A673 (cell line): Measurements from ENCODE around the gene SNTG2. TPM values are rescaled to one million over a fixed set of nuclear protein-coding genes. Genes with fewer than 3 reads are reported as not detected.
A peak's percentile ranks its signal among the peaks of the same experiment; 100 is the strongest.

ENCODE experiments used
- BruUV-seq: library from RNA; stranded (reverse); fragments of 400-500 nt; replicated peaks from 2 replicates; lab custom pipeline; 2021; lab: Mats Ljungman, UMichigan
- CTCF ChIA-PET: fragments of 300-600 bp; sonication (Branson Sonifier 250); formaldehyde crosslinking; loops from one replicate; lab custom pipeline; 2022; ENCODE audit warnings: antibody characterized with exemption; lab: Charles Lee
- POLR2A ChIA-PET: fragments of 300-600 bp; sonication (Branson Sonifier 250); formaldehyde crosslinking; loops from one replicate; lab custom pipeline; 2022; ENCODE audit warnings: antibody characterized with exemption; ENCODE audit not compliant: low non-redundant PET; lab: Charles Lee
- DNase-seq: peaks from one replicate; pipeline ENCODE4 v3.0.0-alpha.2; 2015; ENCODE audit warnings: low spot score
- H3K27ac ChIP-seq: fragments of 200-600 bp; sonication (generic); 2 replicates; pipeline ENCODE4 v1.5.1; 2016; ENCODE audit warnings: mixed run types, low read depth, mild to moderate bottlenecking, mixed read lengths, antibody characterized with exemption, low read length; ENCODE audit not compliant: poor library complexity, severe bottlenecking
- H3K27me3 ChIP-seq: fragments of 200-600 bp; sonication (generic); replicated peaks from 2 replicates; pipeline ENCODE4 v1.6.1; 2017; ENCODE audit warnings: mixed run types, low read depth, mild to moderate bottlenecking, mixed read lengths, antibody characterized with exemption, low read length; ENCODE audit not compliant: insufficient read depth, poor library complexity
- H3K36me3 ChIP-seq: fragments of 200-600 bp; sonication (generic); 2 replicates; pipeline ENCODE4 v1.6.1; 2016; ENCODE audit warnings: mixed run types, mild to moderate bottlenecking, mixed read lengths, antibody characterized with exemption, low read length; ENCODE audit not compliant: insufficient read depth, poor library complexity, severe bottlenecking
- H3K4me1 ChIP-seq: fragments of 200-600 bp; sonication (generic); 2 replicates; pipeline ENCODE4 v1.6.1; 2017; ENCODE audit warnings: mixed run types, mild to moderate bottlenecking, mixed read lengths, antibody characterized with exemption, low read length; ENCODE audit not compliant: insufficient read depth, poor library complexity, severe bottlenecking
- H3K4me3 ChIP-seq: fragments of 200-600 bp; sonication (generic); 2 replicates; pipeline ENCODE4 v1.5.1; 2016; ENCODE audit warnings: low read depth, mixed run types, mild to moderate bottlenecking, mixed read lengths, low read length; ENCODE audit not compliant: poor library complexity, severe bottlenecking
- H3K9me3 ChIP-seq: fragments of 200-600 bp; sonication (generic); 2 replicates; pipeline ENCODE4 v1.6.1; 2016; ENCODE audit warnings: mixed run types, low read depth, mild to moderate bottlenecking, mixed read lengths, antibody characterized with exemption, low read length; ENCODE audit not compliant: poor library complexity, severe bottlenecking
- CTCF ChIP-seq: fragments of 300-800, 200-600 bp; sonication (generic); conservative IDR thresholded peaks from 2 replicates; pipeline ENCODE4 v1.5.1; 2017; ENCODE audit warnings: low read depth, mild to moderate bottlenecking, antibody characterized with exemption, low read length, moderate library complexity, mixed read lengths
- EZH2 ChIP-seq: fragments of 200-600 bp; sonication (generic); IDR thresholded peaks from 2 replicates; pipeline ENCODE4 v1.6.1; 2017; ENCODE audit warnings: borderline replicate concordance, low read depth, mild to moderate bottlenecking, mixed read lengths, antibody characterized with exemption, low read length; ENCODE audit not compliant: poor library complexity, severe bottlenecking
- intact Hi-C: fragments of 100-400 bp; cut with micrococcal nuclease; formaldehyde crosslinking; loops from one replicate; pipeline ENCODE4 v1.10.0; 2022; ENCODE audit not compliant: unreplicated experiment
- total RNA-seq: library from RNA; stranded (reverse); gene quantifications from 2 replicates; pipeline ENCODE4 v1.2.3, GENCODE V29; 2021

Gene SNTG2
- total RNA-seq, 1 experiment from 2014 or later, result 3.7 TPM

- BruUV-seq, result no TSS peak
- POLR2A ChIA-PET, result interaction anchor here (0.6 kb wide), 1 partner anchor 10 kb away, joined by 3 read pairs; no protein-coding TSS in a partner anchor
- CTCF ChIA-PET, result no interaction called here
Measured at GRCh38 chr2:1339388-1340140, 388.9 kb downstream of the SNTG2 start.

GRCh38 chr2:1340141-1340512 is 389.5 kb downstream of the SNTG2 start:
- Histone ChIP-seq H3K9me3 (no peaks in the 10 kb centered on the region), H3K36me3 (no peaks in the 10 kb centered on the region), H3K4me1 (peaks cover 10% of the 10 kb centered on the region), H3K4me3 (no peak overlapping the region), H3K27ac (no peak overlapping the region), H3K27me3 (no peaks in the 10 kb centered on the region)
- no peak for TF ChIP-seq CTCF
- no peak for TF ChIP-seq EZH2
- intact Hi-C loops, result no loop called here
- ChIA-PET CTCF (no interaction called here), POLR2A (interaction anchor here (0.6 kb wide), 1 partner anchor 11 kb away, joined by 3 read pairs; no protein-coding TSS in a partner anchor)
- BruUV-seq, result no TSS peak
- DNase-seq, result no peak

More at GRCh38 chr2:1339388-1340140, 388.9 kb downstream of the SNTG2 start:
- no peaks in the 10 kb centered on the region for H3K27me3 ChIP-seq
- H3K36me3 ChIP-seq, result no peaks in the 10 kb centered on the region
- no peak for DNase-seq
- intact Hi-C loops, result no loop called here
- no peak overlapping the region for H3K4me3 ChIP-seq
- H3K4me1 ChIP-seq, result peaks cover 10% of the 10 kb centered on the region
- no peaks in the 10 kb centered on the region for H3K9me3 ChIP-seq
- TF ChIP-seq CTCF (no peak), EZH2 (no peak)
- H3K27ac ChIP-seq, result no peak overlapping the region

GRCh38 chr2:1341404-1342120 is 390.9 kb downstream of the SNTG2 start:
- H3K9me3 ChIP-seq, result no peaks in the 10 kb centered on the region
- POLR2A ChIA-PET, result interaction anchor here (0.6 kb wide), 1 partner anchor 358 kb away, joined by 5 read pairs; no protein-coding TSS in a partner anchor
- CTCF ChIA-PET, result no interaction called here
- H3K4me1 ChIP-seq, result peaks cover 10% of the 10 kb centered on the region
- intact Hi-C loops, result no loop called here
- H3K4me3 ChIP-seq, result no peak overlapping the region
- H3K27ac ChIP-seq, result no peak overlapping the region
- DNase-seq, result peak; percentile 74
- no peaks in the 10 kb centered on the region for H3K27me3 ChIP-seq
- no TSS peak for BruUV-seq
- TF ChIP-seq CTCF, result no peak
- TF ChIP-seq EZH2, result no peak
- H3K36me3 ChIP-seq, result no peaks in the 10 kb centered on the region
